ENCODE measurements around the gene MORN1. TPM values are rescaled to one million over a fixed set of nuclear protein-coding genes. Genes with fewer than 3 reads are reported as not detected.

MORN1 gene
- total RNA-seq, 2 donors from 2014 or later = 7.0 to 8.4 TPM

- Mint-ChIP-seq H3K36me3 (ENCODE audit: low read depth) (peaks cover 2% of the 10 kb centered on the region), H3K27ac (peak overlapping the region; percentile 94), H3K4me1 (peaks cover 32% of the 10 kb centered on the region), H3K27me3 (no peaks in the 10 kb centered on the region), H3K4me3 (peak overlapping the region; percentile 93)
- DNase-seq = peak in 1 of 3 donors; percentile 31
- ATAC-seq = no peak
- H3K9me3 ChIP-seq (ENCODE audit: control insufficient read depth, low read length, poor library complexity, severe bottlenecking) = no peaks in the 10 kb centered on the region
Observed at GRCh38 chr1:2416403-2416802, 25.0 kb upstream of the MORN1 start.

- Mint-ChIP-seq H3K4me3 (peak overlapping the region; percentile 93), H3K36me3 (ENCODE audit: low read depth) (peaks cover 2% of the 10 kb centered on the region), H3K27ac (peak overlapping the region; percentile 94), H3K27me3 (no peaks in the 10 kb centered on the region), H3K4me1 (peaks cover 32% of the 10 kb centered on the region)
- ATAC-seq (no peak), DNase-seq (no peak)
- H3K9me3 ChIP-seq (ENCODE audit: control insufficient read depth, low read length, poor library complexity, severe bottlenecking) = no peaks in the 10 kb centered on the region
Observed at GRCh38 chr1:2415801-2416208, 24.5 kb upstream of the MORN1 start.

DNA sequence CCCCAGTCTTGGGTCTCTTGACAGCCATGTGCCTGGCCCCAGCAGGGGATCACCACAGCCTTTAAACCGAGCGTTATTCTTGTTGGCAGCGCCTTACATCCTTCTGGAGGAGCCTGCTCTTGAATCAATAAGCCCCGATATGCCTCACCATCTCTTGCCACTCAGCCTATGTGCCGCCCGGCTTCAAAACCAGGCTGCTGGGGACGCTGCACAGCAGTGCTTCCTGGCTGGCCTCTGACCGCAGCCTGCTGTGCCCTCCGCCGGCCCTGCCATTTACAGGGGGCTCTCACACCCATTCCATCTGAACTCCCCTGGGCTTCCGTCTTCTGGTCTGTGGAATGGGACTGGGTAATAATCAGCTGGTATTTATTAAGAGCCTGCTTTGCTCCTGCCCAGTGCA is 24.0 kb upstream of the MORN1 start:
- DNase-seq = no peak
- H3K9me3 ChIP-seq (ENCODE audit: control insufficient read depth, low read length, poor library complexity, severe bottlenecking) = no peaks in the 10 kb centered on the region
- Mint-ChIP-seq H3K4me1 (peaks cover 33% of the 10 kb centered on the region), H3K27ac (peak overlapping the region; percentile 94), H3K36me3 (ENCODE audit: low read depth) (peaks cover 2% of the 10 kb centered on the region), H3K4me3 (peak overlapping the region; percentile 93), H3K27me3 (no peaks in the 10 kb centered on the region)
- ATAC-seq = no peak

- no peaks in the 10 kb centered on the region for H3K9me3 ChIP-seq (ENCODE audit: control insufficient read depth, low read length, poor library complexity, severe bottlenecking)
- Mint-ChIP-seq H3K4me1 (peaks cover 33% of the 10 kb centered on the region), H3K27ac (peak overlapping the region; percentile 94), H3K4me3 (peak overlapping the region; percentile 93), H3K36me3 (ENCODE audit: low read depth) (peaks cover 2% of the 10 kb centered on the region), H3K27me3 (no peaks in the 10 kb centered on the region)
- peak; percentile 32 for ATAC-seq
- DNase-seq = peak; percentile 65 to 67 (median 67)
Observed at GRCh38 chr1:2414297-2414958, 23.1 kb upstream of the MORN1 start.

GRCh38 chr1:2413495-2414296 is 22.3 kb upstream of the MORN1 start:
- H3K27me3 Mint-ChIP-seq = no peaks in the 10 kb centered on the region
- no peaks in the 10 kb centered on the region for H3K9me3 ChIP-seq (ENCODE audit: control insufficient read depth, low read length, poor library complexity, severe bottlenecking)
- no peaks in the 10 kb centered on the region for H3K36me3 Mint-ChIP-seq (ENCODE audit: low read depth)
- H3K4me3 Mint-ChIP-seq = peak overlapping the region; percentile 89
- H3K4me1 Mint-ChIP-seq = peaks cover 34% of the 10 kb centered on the region
- ATAC-seq (no peak), DNase-seq (no peak)
- peak overlapping the region; percentile 94 for H3K27ac Mint-ChIP-seq

- Mint-ChIP-seq H3K4me3 (peak overlapping the region; percentile 86), H3K4me1 (peaks cover 34% of the 10 kb centered on the region), H3K36me3 (ENCODE audit: low read depth) (no peaks in the 10 kb centered on the region), H3K27me3 (no peaks in the 10 kb centered on the region), H3K27ac (no peak overlapping the region)
- ATAC-seq (peak; percentile 38), DNase-seq (no peak)
- H3K9me3 ChIP-seq (ENCODE audit: control insufficient read depth, low read length, poor library complexity, severe bottlenecking) = no peaks in the 10 kb centered on the region
Observed at GRCh38 chr1:2412773-2413494, 21.6 kb upstream of the MORN1 start.

DNA sequence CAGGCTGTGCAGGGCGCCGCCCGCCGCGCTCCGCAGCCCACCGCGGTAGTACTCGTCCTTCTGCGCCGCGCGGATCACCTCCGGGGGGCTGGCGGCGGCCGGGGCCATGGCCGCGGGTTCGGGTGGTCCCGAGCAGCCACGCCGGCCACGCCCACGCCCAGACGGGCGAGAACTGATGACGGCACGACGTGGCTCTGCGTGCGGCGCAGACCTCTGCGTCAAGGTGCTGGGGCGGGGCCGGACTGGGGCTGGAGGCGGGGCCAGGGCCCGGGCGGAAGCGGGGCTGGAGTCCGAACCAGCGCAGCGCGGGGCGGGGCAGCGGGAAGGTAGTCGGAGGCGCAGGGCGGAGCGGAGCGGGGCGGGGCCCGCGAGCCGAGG is 21.0 kb upstream of the MORN1 start, which contains the start of gene PEX10:
PEX10 (minus strand) TSS at position 170 of the 378 bp plus-strand sequence; CDS start at position 108, 62 bp downstream.
- H3K9me3 ChIP-seq (ENCODE audit: control insufficient read depth, low read length, poor library complexity, severe bottlenecking) = no peaks in the 10 kb centered on the region
- peak; percentile 99 to 100 (median 99) for DNase-seq
- Mint-ChIP-seq H3K4me3 (peak within 1 kb of the TSS; percentile 88), H3K27ac (peak within 1 kb of the TSS; percentile 94), H3K4me1 (peaks cover 34% of the 10 kb centered on the region), H3K36me3 (ENCODE audit: low read depth) (no peaks in the 10 kb centered on the region), H3K27me3 (no peaks in the 10 kb centered on the region)
- ATAC-seq = peak; percentile 94

DNA sequence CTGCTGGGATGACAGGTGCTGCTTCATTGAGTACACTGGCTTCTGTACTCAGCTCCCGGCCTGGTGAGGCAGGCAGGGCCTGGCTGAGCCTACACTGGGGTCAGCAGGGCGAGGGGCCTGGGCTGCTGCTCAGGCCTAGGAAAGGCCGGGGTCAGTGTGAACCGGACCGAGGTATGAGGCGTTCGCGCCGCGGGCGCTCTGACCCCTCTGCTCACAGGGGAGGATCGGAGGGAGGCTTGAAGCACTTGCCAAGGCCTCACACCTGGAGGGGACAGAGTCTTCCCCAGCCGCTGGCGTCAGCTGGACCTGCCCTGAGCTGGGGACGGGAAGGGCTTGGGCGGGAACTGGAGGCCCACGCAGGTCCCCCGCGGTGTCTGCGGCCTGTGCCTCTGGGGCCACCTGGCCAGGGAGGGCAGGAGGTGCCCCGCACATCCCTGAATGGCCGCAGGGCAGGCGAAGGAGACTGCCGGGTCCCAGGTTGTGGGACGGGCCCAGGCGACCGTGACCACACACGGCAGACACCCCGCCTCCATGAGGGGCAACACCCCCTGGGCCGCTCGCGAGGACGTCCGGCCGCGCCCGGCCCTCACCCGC is 20.5 kb upstream of the MORN1 start:
- peaks cover 30% of the 10 kb centered on the region for H3K4me1 Mint-ChIP-seq
- H3K36me3 Mint-ChIP-seq (ENCODE audit: low read depth) = no peaks in the 10 kb centered on the region
- peak; percentile 21 for ATAC-seq
- no peaks in the 10 kb centered on the region for H3K27me3 Mint-ChIP-seq
- H3K4me3 Mint-ChIP-seq = peak overlapping the region; percentile 88
- H3K9me3 ChIP-seq (ENCODE audit: control insufficient read depth, low read length, poor library complexity, severe bottlenecking) = no peaks in the 10 kb centered on the region
- DNase-seq = no peak
- peak overlapping the region; percentile 94 for H3K27ac Mint-ChIP-seq

- Mint-ChIP-seq H3K27ac (peak overlapping the region; percentile 94), H3K36me3 (ENCODE audit: low read depth) (no peaks in the 10 kb centered on the region), H3K27me3 (no peaks in the 10 kb centered on the region), H3K4me1 (peaks cover 20% of the 10 kb centered on the region), H3K4me3 (no peak overlapping the region)
- ATAC-seq (no peak), DNase-seq (no peak)
- no peaks in the 10 kb centered on the region for H3K9me3 ChIP-seq (ENCODE audit: control insufficient read depth, low read length, poor library complexity, severe bottlenecking)
Observed at GRCh38 chr1:2409745-2410144, 18.4 kb upstream of the MORN1 start.

DNA sequence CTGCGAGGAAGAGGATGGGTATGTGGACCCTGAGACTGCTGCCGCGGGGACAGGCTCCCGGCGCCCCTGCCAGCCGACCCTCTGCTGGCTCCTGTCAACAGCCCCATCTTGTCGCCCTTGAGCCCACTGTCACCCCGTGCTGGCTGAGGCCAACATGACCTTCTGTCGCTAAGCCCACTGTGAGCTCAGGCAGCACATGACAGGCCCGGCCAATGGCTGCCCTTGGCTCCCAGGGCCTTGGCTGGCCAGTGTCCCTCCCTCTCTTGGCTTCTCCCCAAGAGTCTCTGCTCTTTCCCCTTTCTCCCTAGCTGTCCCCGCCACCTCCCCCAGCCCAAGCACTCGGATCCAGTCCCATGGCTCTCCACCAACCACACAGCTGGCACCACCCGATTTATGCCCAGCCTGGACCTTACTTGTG is 17.5 kb upstream of the MORN1 start:
- peak overlapping the region; percentile 36 for H3K4me3 Mint-ChIP-seq
- DNase-seq (no peak), ATAC-seq (no peak)
- H3K27ac Mint-ChIP-seq = no peak overlapping the region
- H3K9me3 ChIP-seq (ENCODE audit: control insufficient read depth, low read length, poor library complexity, severe bottlenecking) = no peaks in the 10 kb centered on the region
- H3K36me3 Mint-ChIP-seq (ENCODE audit: low read depth) = no peaks in the 10 kb centered on the region
- peaks cover 13% of the 10 kb centered on the region for H3K4me1 Mint-ChIP-seq
- H3K27me3 Mint-ChIP-seq = no peaks in the 10 kb centered on the region

DNA sequence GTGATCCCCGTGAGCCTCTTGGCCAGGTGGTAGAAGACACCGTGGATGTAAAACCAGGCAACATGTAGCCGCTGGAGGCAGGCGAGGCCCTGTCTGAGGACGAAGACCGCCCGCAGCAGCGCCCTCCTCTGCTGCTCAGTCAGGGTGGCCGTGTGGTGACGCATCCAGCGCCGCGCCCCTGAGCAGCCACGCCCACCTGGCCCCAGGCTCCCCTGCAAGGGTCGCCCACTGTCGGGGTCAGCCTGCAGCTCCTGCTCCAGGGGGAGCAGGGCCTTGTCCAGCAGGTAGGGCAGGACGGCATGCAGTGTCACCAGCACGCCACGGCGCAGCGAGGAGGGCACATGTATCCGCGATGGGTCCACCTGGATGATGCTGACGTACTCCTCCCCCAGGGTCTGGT is 17.1 kb upstream of the MORN1 start:
- peaks cover 13% of the 10 kb centered on the region for H3K4me1 Mint-ChIP-seq
- no peak overlapping the region for H3K4me3 Mint-ChIP-seq

DNA sequence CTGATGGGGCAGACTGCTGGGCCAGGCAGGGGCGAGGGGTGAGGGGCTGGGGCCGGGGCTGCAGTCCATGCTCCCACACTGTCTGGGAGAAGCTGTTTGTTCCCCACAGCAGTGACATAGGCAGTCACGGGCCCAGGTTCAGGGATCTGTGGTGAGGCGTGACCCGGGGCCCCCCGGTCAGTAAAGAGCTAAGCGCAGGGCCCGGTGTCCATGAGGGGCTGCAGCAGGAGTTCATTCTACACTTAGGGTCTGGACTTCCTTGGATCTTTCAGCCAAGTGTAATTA is 16.6 kb upstream of the MORN1 start:
- peaks cover 13% of the 10 kb centered on the region for H3K4me1 Mint-ChIP-seq
- no peaks in the 10 kb centered on the region for H3K36me3 Mint-ChIP-seq (ENCODE audit: low read depth)
- DNase-seq = no peak
- peak overlapping the region; percentile 27 for H3K27ac Mint-ChIP-seq
- H3K4me3 Mint-ChIP-seq = no peak overlapping the region
- H3K9me3 ChIP-seq (ENCODE audit: control insufficient read depth, low read length, poor library complexity, severe bottlenecking) = no peaks in the 10 kb centered on the region
- H3K27me3 Mint-ChIP-seq = no peaks in the 10 kb centered on the region
- ATAC-seq = no peak

More for the DNA sequence above, 17.1 kb upstream of the MORN1 start:
- DNase-seq (no peak), ATAC-seq (no peak)
- H3K27me3 Mint-ChIP-seq = no peaks in the 10 kb centered on the region
- no peak overlapping the region for H3K27ac Mint-ChIP-seq
- H3K36me3 Mint-ChIP-seq (ENCODE audit: low read depth) = no peaks in the 10 kb centered on the region
- H3K9me3 ChIP-seq (ENCODE audit: control insufficient read depth, low read length, poor library complexity, severe bottlenecking) = no peaks in the 10 kb centered on the region

Data from T-helper 17 cell (primary cell).